ENCODE results near the gene ANGPTL4.

GRCh38 chr19:8396185-8396562 is 32.2 kb downstream of the ANGPTL4 start:
- TF ChIP-seq HDGF (IDR thresholded peaks at IDR 0.05; ENCODE audit: borderline replicate concordance) (no peak), FOXA1 (IDR thresholded peaks at IDR 0.05) (no peak), SP1 (IDR thresholded peaks at IDR 0.05) (no peak), L3MBTL2 (conservative IDR thresholded peaks at IDR 0.05) (no peak), FOXM1 (IDR thresholded peaks at IDR 0.05; ENCODE audit: borderline replicate concordance) (no peak), NFRKB (IDR thresholded peaks at IDR 0.05) (no peak), ELF4 (IDR thresholded peaks at IDR 0.05) (no peak), ZNF384 (IDR thresholded peaks at IDR 0.05) (no peak), FOXK2 (IDR thresholded peaks at IDR 0.05) (no peak), BHLHE40 (IDR thresholded peaks at IDR 0.05; ENCODE audit: borderline replicate concordance) (no peak), SUZ12 (IDR thresholded peaks at IDR 0.05) (no peak), ARNT (IDR thresholded peaks at IDR 0.05) (no peak), TARDBP (IDR thresholded peaks at IDR 0.05) (no peak)
